Measurements from ENCODE around the gene CEP63. TPM values are rescaled to one million over a fixed set of nuclear protein-coding genes. Genes with fewer than 3 reads are reported as not detected.

Gene CEP63
- total and polyA plus RNA-seq, 3 experiments from 2014 or later: 19.3 to 21.3 (median 21.1) TPM

GRCh38 chr3:134472831-134473230, 13.0 kb upstream of the CEP63 start:
- CTCF ChIA-PET: interaction anchor here (1.3 to 4.3 kb wide), 10 partner anchors 12 to 301 kb away, joined by 3 to 40 read pairs (median 5); partner anchors contain the start of genes ANAPC13 and CEP63

GRCh38 chr3:134473868-134474546, 11.8 kb upstream of the CEP63 start:
- Mint-ChIP-seq H3K4me1 (peaks cover 0 to 5% (median 2%) of the 10 kb centered on the region in 3 donors), H3K27me3 (no peaks in the 10 kb centered on the region), H3K4me3 (no peak overlapping the region), H3K36me3 (peaks cover 0 to 43% (median 13%) of the 10 kb centered on the region in 3 donors), H3K9me3 (no peaks in the 10 kb centered on the region), H3K27ac (no peak overlapping the region)
- H3K9me3 ChIP-seq (ENCODE audit: low read length): no peaks in the 10 kb centered on the region
- peak; percentile 53 to 73 (median 69) for DNase-seq
- POLR2A ChIA-PET: interaction anchor here (0.9 kb wide), 1 partner anchor 12 kb away, joined by 3 read pairs; the partner anchor contains the start of genes ANAPC13 and CEP63
- peaks cover 14% of the 10 kb centered on the region for H3K36me3 ChIP-seq (ENCODE audit: insufficient read depth, low read length)
- no peak overlapping the region for H3K4me3 ChIP-seq (ENCODE audit: low read length)
- CTCF ChIA-PET: interaction anchor here (0.6 to 4.3 kb wide), 24 partner anchors 10 to 656 kb away, joined by 3 to 40 read pairs (median 3); partner anchors contain the start of genes ANAPC13 and CEP63
- H3K27me3 ChIP-seq (ENCODE audit: insufficient read depth, low read length, poor library complexity, severe bottlenecking): no peaks in the 10 kb centered on the region
- H3K27ac ChIP-seq (ENCODE audit: low read depth, low read length): no peak overlapping the region
- H3K4me1 ChIP-seq (ENCODE audit: insufficient read depth, low read length): peaks cover 3% of the 10 kb centered on the region

More at GRCh38 chr3:134472831-134473230, 13.0 kb upstream of the CEP63 start:
- H3K27me3 Mint-ChIP-seq: no peaks in the 10 kb centered on the region
- no peak overlapping the region for H3K27ac ChIP-seq (ENCODE audit: low read depth, low read length)
- POLR2A ChIA-PET: no interaction called here
- no peak for DNase-seq
- H3K36me3 ChIP-seq (ENCODE audit: insufficient read depth, low read length): peaks cover 4% of the 10 kb centered on the region
- no peaks in the 10 kb centered on the region for H3K9me3 Mint-ChIP-seq
- no peak overlapping the region for H3K27ac Mint-ChIP-seq
- no peaks in the 10 kb centered on the region for H3K9me3 ChIP-seq (ENCODE audit: low read length)
- H3K27me3 ChIP-seq (ENCODE audit: insufficient read depth, low read length, poor library complexity, severe bottlenecking): no peaks in the 10 kb centered on the region
- H3K36me3 Mint-ChIP-seq: peaks cover 0 to 31% (median 13%) of the 10 kb centered on the region in 3 donors
- H3K4me1 Mint-ChIP-seq: peaks cover 0 to 5% (median 2%) of the 10 kb centered on the region in 3 donors
- H3K4me3 Mint-ChIP-seq: no peak overlapping the region
- H3K4me3 ChIP-seq (ENCODE audit: low read length): no peak overlapping the region
- H3K4me1 ChIP-seq (ENCODE audit: insufficient read depth, low read length): peaks cover 3% of the 10 kb centered on the region

GRCh38 chr3:134474956-134475355, 10.9 kb upstream of the CEP63 start:
- Mint-ChIP-seq H3K9me3 (no peaks in the 10 kb centered on the region), H3K27ac (peak overlapping the region in 1 of 8 donors; percentile 13), H3K4me1 (peaks cover 0 to 5% (median 2%) of the 10 kb centered on the region in 3 donors), H3K4me3 (no peak overlapping the region), H3K27me3 (no peaks in the 10 kb centered on the region), H3K36me3 (peaks cover 0 to 46% (median 15%) of the 10 kb centered on the region in 3 donors)
- no peaks in the 10 kb centered on the region for H3K9me3 ChIP-seq (ENCODE audit: low read length)
- no peaks in the 10 kb centered on the region for H3K27me3 ChIP-seq (ENCODE audit: insufficient read depth, low read length, poor library complexity, severe bottlenecking)
- H3K36me3 ChIP-seq (ENCODE audit: insufficient read depth, low read length): peaks cover 15% of the 10 kb centered on the region
- no peak for DNase-seq
- H3K4me1 ChIP-seq (ENCODE audit: insufficient read depth, low read length): peaks cover 3% of the 10 kb centered on the region
- H3K27ac ChIP-seq (ENCODE audit: low read depth, low read length): no peak overlapping the region
- POLR2A ChIA-PET: no interaction called here
- CTCF ChIA-PET: interaction anchor here (1.2 to 4.3 kb wide), 8 partner anchors 8 to 277 kb away, joined by 4 to 40 read pairs (median 12); partner anchors contain the start of genes ANAPC13 and CEP63
- H3K4me3 ChIP-seq (ENCODE audit: low read length): no peak overlapping the region

- H3K9me3 Mint-ChIP-seq: no peaks in the 10 kb centered on the region
- H3K4me3 Mint-ChIP-seq: no peak overlapping the region
Measured at GRCh38 chr3:134476306-134476705, 9.6 kb upstream of the CEP63 start.

GRCh38 chr3:134477002-134477401, 8.9 kb upstream of the CEP63 start:
- ChIA-PET POLR2A (no interaction called here), CTCF (interaction anchor here (1.3 to 3.3 kb wide), 7 partner anchors 10 to 659 kb away, joined by 3 to 13 read pairs (median 8); partner anchors contain the start of genes ANAPC13 and CEP63)
- Histone ChIP-seq H3K27me3 (ENCODE audit: insufficient read depth, low read length, poor library complexity, severe bottlenecking) (no peaks in the 10 kb centered on the region), H3K9me3 (ENCODE audit: low read length) (no peaks in the 10 kb centered on the region), H3K36me3 (ENCODE audit: insufficient read depth, low read length) (peaks cover 25% of the 10 kb centered on the region), H3K27ac (ENCODE audit: low read depth, low read length) (no peak overlapping the region), H3K4me3 (ENCODE audit: low read length) (no peak overlapping the region), H3K4me1 (ENCODE audit: insufficient read depth, low read length) (peaks cover 3% of the 10 kb centered on the region)
- H3K4me3 Mint-ChIP-seq: no peak overlapping the region
- peaks cover 4 to 12% (median 5%) of the 10 kb centered on the region in 3 donors for H3K4me1 Mint-ChIP-seq
- peak overlapping the region in 1 of 8 donors; percentile 25 for H3K27ac Mint-ChIP-seq
- DNase-seq: no peak
- no peaks in the 10 kb centered on the region for H3K27me3 Mint-ChIP-seq
- no peaks in the 10 kb centered on the region for H3K9me3 Mint-ChIP-seq
- peaks cover 0 to 61% (median 22%) of the 10 kb centered on the region in 3 donors for H3K36me3 Mint-ChIP-seq

More at GRCh38 chr3:134476306-134476705, 9.6 kb upstream of the CEP63 start:
- H3K27me3 Mint-ChIP-seq: no peaks in the 10 kb centered on the region
- Histone ChIP-seq H3K4me1 (ENCODE audit: insufficient read depth, low read length) (peaks cover 3% of the 10 kb centered on the region), H3K9me3 (ENCODE audit: low read length) (no peaks in the 10 kb centered on the region), H3K27ac (ENCODE audit: low read depth, low read length) (no peak overlapping the region), H3K36me3 (ENCODE audit: insufficient read depth, low read length) (peaks cover 25% of the 10 kb centered on the region), H3K4me3 (ENCODE audit: low read length) (no peak overlapping the region), H3K27me3 (ENCODE audit: insufficient read depth, low read length, poor library complexity, severe bottlenecking) (no peaks in the 10 kb centered on the region)
- CTCF ChIA-PET: interaction anchor here (1.4 to 4.3 kb wide), 7 partner anchors 8 to 658 kb away, joined by 3 to 40 read pairs (median 9); partner anchors contain the start of genes ANAPC13 and CEP63
- DNase-seq: no peak
- POLR2A ChIA-PET: no interaction called here
- no peak overlapping the region for H3K27ac Mint-ChIP-seq
- H3K4me1 Mint-ChIP-seq: peaks cover 2 to 11% (median 3%) of the 10 kb centered on the region in 3 donors
- H3K36me3 Mint-ChIP-seq: peaks cover 0 to 59% (median 20%) of the 10 kb centered on the region in 3 donors

GRCh38 chr3:134477938-134478337, 7.9 kb upstream of the CEP63 start:
- Mint-ChIP-seq H3K4me3 (no peak overlapping the region), H3K27me3 (no peaks in the 10 kb centered on the region), H3K4me1 (peaks cover 8 to 19% (median 11%) of the 10 kb centered on the region in 3 donors), H3K36me3 (peaks cover 7 to 70% (median 24%) of the 10 kb centered on the region in 3 donors), H3K9me3 (no peaks in the 10 kb centered on the region), H3K27ac (no peak overlapping the region)
- ChIA-PET CTCF (interaction anchor here (1.3 to 2.0 kb wide), 4 partner anchors 9 to 280 kb away, joined by 3 to 9 read pairs (median 8); partner anchors contain the start of genes ANAPC13 and CEP63), POLR2A (no interaction called here)
- no peak for DNase-seq
- H3K27me3 ChIP-seq (ENCODE audit: insufficient read depth, low read length, poor library complexity, severe bottlenecking): no peaks in the 10 kb centered on the region
- H3K27ac ChIP-seq (ENCODE audit: low read depth, low read length): no peak overlapping the region
- peaks cover 33% of the 10 kb centered on the region for H3K36me3 ChIP-seq (ENCODE audit: insufficient read depth, low read length)
- H3K9me3 ChIP-seq (ENCODE audit: low read length): no peaks in the 10 kb centered on the region
- H3K4me1 ChIP-seq (ENCODE audit: insufficient read depth, low read length): peaks cover 4% of the 10 kb centered on the region
- H3K4me3 ChIP-seq (ENCODE audit: low read length): no peak overlapping the region

- Histone ChIP-seq H3K27ac (ENCODE audit: low read depth, low read length) (no peak overlapping the region), H3K36me3 (ENCODE audit: insufficient read depth, low read length) (peaks cover 33% of the 10 kb centered on the region), H3K27me3 (ENCODE audit: insufficient read depth, low read length, poor library complexity, severe bottlenecking) (no peaks in the 10 kb centered on the region), H3K4me3 (ENCODE audit: low read length) (no peak overlapping the region), H3K9me3 (ENCODE audit: low read length) (no peaks in the 10 kb centered on the region), H3K4me1 (ENCODE audit: insufficient read depth, low read length) (peaks cover 20% of the 10 kb centered on the region)
- CTCF ChIA-PET: interaction anchor here (0.8 to 1.4 kb wide), 5 partner anchors 9 to 264 kb away, joined by 3 to 6 read pairs (median 3); no protein-coding TSS in a partner anchor
- Mint-ChIP-seq H3K4me3 (no peak overlapping the region), H3K4me1 (peaks cover 24 to 37% (median 30%) of the 10 kb centered on the region in 3 donors), H3K27me3 (peaks cover 0 to under 1% of the 10 kb centered on the region in 2 donors), H3K9me3 (no peaks in the 10 kb centered on the region), H3K27ac (no peak overlapping the region), H3K36me3 (peaks cover 7 to 81% (median 26%) of the 10 kb centered on the region in 3 donors)
- DNase-seq: no peak
- POLR2A ChIA-PET: no interaction called here
Measured at GRCh38 chr3:134480546-134480945, 5.3 kb upstream of the CEP63 start.

- Histone ChIP-seq H3K36me3 (ENCODE audit: insufficient read depth, low read length) (peaks cover 33% of the 10 kb centered on the region), H3K27me3 (ENCODE audit: insufficient read depth, low read length, poor library complexity, severe bottlenecking) (no peaks in the 10 kb centered on the region), H3K4me1 (ENCODE audit: insufficient read depth, low read length) (peaks cover 20% of the 10 kb centered on the region), H3K4me3 (ENCODE audit: low read length) (no peak overlapping the region), H3K27ac (ENCODE audit: low read depth, low read length) (no peak overlapping the region), H3K9me3 (ENCODE audit: low read length) (no peaks in the 10 kb centered on the region)
- Mint-ChIP-seq H3K36me3 (peaks cover 7 to 80% (median 26%) of the 10 kb centered on the region in 3 donors), H3K4me1 (peaks cover 24 to 37% (median 30%) of the 10 kb centered on the region in 3 donors), H3K27me3 (peaks cover 0 to 2% of the 10 kb centered on the region in 2 donors), H3K4me3 (peak overlapping the region in 1 of 7 donors; percentile 42), H3K9me3 (no peaks in the 10 kb centered on the region), H3K27ac (peak overlapping the region in 3 of 8 donors; percentile 5 to 37 (median 31))
- CTCF ChIA-PET: interaction anchor here (1.0 to 1.4 kb wide), 2 partner anchors 14 to 172 kb away, joined by 3 to 6 read pairs; no protein-coding TSS in a partner anchor
- POLR2A ChIA-PET: no interaction called here
- DNase-seq: no peak
Measured at GRCh38 chr3:134481166-134481565, 4.7 kb upstream of the CEP63 start.
